NK-92 (cell line): ENCODE data around the gene BTBD19.
"Not testable (repeated sequence)": the region's sequence is repeated elsewhere in the genome, so short reads cannot be mapped to it uniquely, and the experiment has no call there.

ENCODE experiments used
- DNase-seq: peaks from one replicate; lab custom pipeline; 2025; ENCODE audit not compliant: unreplicated experiment; lab: John Stamatoyannopoulos, UW

Gene BTBD19

DNA sequence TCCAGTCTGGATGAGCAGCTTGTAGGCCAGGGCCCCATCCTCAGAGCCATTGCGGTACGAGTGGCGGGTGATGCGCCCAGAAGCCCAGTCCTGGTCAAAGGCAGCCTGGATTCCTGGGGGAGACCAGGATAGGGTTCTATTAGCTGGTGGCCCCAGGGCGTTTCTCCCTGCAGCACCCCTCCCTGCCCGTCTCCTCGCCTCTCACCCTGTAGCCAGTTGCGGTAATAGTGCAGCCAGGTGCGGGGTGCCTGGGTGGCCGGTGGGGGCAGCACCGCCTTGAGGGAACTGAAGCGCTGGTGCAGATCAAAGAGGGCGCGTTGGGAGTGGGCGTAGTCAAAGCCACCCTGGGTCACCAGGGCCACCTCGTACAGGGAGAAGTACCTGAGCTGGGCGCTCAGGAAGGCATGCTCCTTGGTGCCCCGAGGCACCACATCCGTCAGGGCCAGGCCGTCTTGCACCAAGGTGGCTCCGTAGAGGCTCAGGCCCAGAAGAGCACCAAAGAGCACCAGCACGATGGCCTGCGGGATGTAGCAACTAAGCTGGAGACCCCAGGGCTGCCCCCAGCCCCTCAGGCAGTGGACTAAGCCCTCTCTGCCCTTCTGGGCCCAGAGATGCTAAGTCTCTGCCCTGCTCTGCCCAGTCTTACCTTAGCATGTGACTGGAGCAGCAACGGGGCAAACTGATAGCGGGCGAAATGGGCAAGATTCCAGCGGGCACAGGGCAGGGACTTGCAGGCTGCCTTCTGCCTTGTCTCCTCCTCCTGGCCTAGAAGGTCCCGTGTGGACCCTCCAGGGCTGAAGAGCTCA, 19.1 kb downstream of the BTBD19 start:
- no peak for DNase-seq

DNA sequence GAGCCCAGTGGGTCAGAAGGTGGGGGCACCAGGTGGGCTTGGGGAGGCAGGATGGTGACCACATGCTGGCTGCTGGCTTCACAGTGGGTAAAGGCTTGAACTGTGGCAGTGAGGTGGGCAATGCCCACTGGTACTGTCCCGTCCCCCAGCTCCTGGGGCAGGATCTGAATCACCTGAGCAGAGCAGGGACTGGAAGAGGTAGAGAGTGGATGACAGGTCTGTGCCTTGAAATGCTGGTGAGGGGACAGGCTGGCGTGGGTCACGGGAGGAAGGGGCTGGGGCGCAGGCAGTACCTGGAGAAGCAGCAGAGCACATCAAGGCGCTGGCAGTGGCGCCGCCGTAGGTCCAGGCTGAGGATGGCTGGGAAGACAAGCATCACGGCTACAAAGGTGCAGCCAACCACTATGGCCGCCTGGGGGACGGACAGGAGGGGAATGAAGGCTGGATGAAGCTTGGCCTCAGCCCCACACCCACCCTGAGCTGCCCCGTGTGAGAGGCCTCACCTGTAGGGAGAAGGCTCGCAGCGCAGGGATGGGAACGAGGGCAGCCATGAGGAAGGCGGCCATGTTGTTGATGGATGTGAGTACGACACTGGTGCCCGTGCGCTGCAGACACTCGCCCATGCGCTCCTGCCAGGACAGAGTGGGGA, 19.8 kb downstream of the BTBD19 start:
- DNase-seq = no peak

DNA sequence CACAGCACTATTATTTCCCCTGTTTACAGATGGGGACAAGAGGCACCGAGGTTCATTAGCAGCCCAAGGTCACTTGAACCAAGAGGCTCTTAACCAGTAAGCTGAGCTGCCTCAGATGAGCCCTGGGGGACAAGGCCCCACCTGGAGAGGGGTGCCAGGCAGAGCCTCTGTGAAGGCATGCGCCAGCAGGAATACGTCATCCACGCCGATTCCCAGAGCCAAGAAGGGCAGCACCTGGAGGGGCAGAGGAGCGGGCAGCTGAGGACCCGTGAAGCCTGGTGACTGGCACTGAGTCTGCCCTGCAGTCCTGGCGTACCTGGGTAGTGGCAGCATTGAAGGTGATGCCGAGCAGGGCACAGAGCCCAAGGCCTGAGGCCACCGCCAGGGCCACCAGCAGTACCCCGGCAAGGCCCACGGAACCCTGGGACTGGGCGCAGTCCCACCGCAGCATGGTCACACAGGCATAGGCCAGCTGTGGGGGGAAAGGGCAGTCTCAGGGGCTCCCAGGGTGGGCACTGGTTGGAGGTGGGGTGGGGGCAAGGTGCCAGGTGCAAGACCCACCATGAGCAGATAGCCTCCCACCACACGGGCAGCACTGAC, 20.6 kb downstream of the BTBD19 start:
- DNase-seq = no peak

DNA sequence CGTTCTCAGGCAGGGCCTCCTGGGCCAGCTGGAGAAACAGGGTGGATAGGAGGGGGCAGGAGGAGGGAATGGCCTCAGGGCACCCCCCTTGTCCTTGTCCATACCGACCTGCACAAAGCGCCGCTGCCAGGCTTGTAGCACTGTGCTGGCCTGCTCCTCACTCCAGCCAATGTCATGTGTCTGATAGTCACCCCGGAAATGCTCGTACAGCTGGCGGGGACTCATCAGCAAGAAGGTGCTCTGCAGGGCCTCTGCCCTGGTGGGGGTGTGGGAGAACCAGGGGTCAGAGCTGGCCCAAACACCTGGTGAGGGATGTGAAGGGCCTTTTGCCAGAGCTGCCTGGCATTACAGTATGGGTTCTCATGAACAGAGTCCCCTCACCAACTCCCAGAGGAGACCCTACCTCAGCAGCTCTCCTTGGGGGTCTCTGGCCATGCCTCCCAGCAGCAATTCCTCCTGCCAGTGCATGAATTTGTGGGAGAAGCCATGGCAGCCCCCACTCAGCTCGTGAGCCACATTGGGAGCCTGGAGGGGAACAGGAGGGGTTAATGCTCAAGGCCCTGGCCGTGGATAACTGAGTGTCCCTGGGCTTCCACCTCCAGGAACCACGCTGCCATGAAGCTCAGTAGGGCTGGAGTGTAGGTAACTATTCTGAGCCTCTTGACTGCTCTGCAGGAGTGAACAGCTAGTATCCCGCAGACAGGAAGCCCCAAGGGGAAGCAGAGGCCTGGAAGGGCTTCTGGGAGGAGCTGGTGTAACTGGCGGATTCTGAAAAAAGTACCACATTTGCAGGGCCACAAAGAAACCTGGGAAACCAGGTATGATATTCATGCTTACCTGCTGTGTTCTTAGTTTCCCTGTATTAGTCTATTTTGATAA, 21.4 kb downstream of the BTBD19 start:
- no peak for DNase-seq

DNA sequence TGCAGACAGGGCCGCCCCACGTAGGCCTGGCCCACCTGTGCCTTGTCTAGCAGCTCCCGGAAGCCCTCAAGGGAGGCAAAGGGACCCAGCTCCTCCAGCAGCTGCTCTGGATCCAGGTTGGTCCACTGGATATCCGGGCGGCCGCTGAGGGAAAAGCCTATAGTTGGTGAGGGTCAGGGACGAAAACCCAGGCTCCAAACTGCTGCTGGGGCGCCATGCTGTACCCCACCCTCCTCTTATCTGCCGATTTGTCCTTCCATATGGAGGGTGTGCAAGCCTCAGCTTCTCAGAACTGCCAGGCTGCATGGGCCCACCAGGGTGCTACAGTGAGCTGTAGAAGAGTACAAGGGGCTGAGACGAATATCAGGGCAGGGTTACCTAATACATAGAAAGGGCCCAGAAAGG, 22.6 kb downstream of the BTBD19 start:
- DNase-seq = no peak

DNA sequence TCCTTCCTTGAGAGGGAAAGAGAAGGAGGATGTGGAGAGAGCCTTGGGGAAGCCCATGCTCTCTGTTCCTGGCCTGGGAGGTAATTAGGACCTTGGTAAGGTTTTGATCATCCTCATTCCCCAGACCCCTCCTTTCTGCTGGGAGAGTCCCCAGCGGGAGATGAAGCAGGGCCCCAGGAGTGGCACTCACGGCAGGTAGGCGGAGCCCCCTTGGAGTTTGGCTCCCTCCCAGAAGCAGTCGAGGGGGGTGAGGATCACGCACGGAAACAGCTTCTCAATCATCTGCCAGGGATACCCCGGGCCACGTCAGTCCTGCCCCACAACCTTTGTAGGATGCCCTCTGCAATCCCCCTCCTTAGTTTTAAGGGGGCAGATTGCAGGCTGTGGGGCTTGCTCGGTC, 23.2 kb downstream of the BTBD19 start:
- no peak for DNase-seq

DNA sequence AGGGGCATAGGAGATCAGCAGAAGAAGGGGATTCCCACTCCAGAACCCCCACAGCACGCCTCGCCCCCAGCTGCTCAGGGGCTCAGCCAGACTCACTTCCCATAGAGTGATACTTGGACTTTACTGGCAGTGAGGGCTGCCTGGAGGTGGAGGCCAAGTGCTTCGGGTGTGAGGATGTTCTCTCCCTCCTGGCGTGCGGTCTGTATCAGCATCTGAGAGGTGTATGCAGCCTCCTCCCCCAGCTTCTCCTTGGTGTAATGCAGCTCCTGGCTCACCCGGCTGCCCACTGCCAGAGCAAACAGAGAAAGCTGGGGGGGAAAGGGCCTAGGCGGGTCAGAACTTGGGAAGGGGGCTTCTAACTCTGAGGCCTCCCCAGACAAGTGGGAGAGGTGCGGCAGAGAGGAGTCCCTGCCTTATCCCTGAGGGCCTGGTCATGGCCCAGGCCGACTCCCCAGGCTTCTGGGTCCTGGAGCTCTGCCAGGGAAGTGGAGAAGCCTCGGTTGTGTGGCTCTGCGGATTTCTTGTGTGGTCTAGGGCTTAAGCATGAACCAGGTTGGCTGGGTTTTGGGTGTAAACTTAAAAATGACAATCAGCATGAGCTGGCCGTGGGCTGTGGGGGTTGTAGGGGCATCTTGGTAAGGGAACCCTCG, 23.9 kb downstream of the BTBD19 start:
- DNase-seq = no peak

DNA sequence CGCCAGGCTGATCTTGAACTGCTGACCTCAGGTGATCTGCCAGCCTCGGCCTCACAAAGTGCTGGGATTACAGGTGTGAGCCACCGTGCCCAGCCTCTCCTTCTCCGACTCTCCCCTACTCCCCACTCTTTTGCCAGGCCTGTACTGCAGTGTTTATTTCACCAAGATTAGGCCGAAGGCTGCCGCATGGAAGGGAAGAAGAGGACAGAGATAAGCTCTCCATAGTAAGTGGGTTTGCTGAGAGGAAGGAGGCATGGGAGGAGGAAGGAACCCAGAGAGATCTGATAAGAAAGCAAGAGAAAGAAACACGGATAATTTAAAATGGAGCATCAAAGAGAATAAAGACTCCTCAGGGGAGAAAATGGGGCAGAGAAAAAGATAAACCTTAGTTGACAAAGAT, 26.0 kb downstream of the BTBD19 start:
- no peak for DNase-seq

DNA sequence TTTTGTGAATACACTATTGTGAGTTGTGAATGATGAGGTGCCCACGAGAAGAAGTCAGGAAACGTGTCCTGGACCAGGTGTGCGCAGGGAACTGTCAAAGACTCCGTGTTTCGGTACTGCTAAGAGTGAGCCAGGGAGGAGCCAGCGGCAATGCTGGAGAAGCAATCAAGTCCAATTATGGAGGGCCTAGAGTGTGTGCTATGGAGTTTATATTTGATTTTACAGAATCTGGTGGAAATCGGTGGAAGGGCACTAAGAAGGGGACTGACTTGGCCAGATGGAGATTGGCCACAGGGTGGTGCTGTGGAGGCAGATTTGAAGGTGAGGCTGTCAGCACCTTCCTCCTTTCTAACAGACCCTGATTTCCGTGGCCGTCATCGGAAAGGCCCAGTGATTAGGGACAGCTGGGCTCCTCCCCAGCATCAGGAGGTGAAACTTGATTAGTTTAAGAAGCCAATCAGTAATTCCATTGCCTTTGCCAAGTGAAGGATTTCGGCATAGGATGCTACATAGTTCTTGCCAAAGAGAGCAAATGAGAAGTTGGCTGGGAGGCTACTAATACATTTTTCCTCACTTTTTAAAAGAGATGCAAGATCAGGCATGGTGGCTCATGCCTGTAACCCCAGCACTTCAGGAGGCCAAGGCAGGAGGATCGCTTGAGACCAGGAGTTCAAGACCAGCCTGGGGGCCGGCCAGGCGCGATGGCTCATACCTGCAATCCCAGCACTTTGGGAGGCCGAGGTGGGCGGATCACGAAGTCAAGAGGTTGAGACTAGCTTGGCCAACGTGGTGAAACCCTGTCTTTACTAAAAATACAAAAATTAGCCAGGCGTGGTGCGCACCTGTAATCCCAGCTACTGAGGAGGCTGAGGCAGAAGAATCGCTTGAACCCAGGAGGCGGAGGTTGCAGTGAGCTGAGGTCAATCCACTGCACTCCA, 27.7 kb downstream of the BTBD19 start:
- peak; percentile 17 for DNase-seq

DNA sequence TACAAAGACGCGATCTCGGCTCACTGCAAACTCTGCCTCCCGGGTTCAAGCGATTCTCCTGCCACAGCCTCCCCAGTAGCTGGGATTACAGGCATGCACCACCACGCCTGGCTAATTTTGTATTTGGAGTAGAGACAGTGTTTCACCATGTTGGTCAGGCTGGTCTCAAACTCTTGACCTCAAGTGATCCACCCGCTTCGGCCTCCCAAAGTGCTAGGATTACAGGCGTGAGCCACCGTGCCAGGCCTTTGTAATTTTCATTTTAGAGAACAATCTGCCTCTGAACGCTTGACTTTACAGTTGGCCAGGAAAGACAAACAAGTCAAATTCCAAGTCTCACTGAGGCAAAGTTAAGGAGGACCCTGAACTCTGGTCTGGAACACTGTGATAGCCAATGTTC, 30.0 kb downstream of the BTBD19 start:
- not testable (repeated sequence) for DNase-seq

DNA sequence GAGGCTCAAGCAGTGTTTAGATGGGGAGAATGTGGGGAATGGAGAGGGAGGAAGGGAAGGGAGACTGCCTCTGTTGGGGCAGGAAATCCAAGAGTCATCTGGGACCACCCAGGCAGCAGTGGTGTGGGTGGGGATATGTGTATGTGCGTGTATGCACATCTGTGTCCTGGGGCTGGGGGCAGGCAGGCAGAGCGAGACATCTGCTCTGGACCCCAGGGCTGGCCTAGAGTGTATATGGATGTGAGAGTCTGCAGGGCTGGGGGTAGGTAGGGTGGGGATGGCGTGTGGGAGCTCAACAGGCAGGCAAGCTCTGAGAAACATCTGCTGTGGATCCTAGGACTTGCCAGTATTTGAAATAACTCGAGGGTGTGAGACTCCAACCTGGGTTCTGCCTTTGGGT, 31.3 kb downstream of the BTBD19 start:
- DNase-seq = no peak

DNA sequence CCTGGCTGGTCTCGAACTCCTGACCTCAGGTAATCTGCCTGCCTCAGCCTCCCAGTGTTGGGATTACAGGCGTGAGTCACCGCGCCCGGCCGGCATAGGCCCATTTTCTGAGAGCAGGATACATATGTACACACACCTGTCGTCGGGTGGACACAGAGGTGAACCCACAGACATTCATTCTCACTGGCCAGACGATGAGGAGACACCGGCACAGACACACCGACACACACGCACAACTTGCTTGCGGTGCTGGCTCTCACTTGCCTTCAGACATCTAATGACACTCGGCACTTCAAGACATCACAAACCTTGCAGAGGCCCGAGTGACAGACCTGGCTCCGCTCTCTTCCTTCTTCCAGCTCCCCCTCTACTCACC, 34.2 kb downstream of the BTBD19 start:
- DNase-seq = no peak

DNA sequence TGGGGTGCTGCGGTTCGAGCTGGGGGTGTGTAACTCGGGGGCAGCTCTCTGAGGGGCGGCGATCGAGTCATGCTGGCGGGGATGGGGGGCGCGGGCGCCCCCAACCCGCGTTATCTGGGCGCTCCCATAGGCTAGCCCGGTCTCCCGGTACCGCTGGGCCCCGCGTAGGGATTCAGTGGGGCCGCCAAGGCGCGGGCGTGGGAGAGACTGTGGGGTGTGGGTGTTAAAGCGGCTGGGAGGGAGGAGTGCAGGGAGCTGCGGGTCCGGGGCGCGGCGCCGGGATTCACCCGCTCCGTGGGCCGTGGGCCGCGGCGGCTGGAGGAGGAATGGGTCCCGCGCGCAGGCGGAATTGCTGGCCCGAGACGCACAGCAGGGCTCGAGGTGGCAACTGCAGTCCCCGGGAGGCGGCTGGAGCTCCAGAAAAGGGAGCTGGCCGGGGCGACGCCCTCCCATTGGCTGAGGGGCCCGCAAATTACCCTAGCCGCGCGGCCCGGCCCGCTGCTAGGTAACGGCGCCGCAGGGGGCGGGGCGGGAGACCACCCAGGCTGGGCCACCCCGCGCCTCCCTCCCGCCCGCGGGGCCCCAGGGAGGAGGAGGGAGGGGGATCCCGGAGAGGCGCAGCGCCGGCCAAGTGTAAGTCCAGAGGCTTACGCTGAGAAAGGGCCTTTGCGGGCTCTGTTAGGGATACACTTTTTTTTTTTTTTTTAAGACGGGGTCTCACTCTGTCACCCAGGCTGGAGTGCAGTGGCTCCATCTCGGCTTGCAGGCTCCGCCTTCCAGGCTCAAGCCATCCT, 34.7 kb downstream of the BTBD19 start, which contains the start of gene PTCH2:
Gene PTCH2, minus strand, starts transcription at position 392 of the 794 bp plus-strand sequence. Its CDS starts 321 bp downstream, at position 71.
- DNase-seq = no peak

DNA sequence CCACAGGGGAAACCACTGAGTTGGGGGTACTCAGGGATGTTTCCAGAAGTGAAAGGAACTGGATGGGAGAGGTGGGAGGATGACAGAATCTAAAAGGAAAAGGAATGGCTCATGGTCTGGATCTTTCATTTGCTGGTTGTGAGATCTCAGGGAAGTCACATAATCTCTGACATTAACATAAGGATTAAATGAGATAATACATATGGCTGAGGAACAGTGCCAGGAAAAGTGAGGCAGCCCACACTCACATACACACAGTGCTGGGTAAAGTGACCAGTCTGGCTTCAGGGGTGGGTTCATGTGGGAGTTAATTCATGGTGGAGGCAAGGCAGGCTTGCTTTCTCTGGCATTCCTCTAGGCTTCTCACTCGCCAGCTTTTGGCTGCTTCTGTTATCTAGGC, 38.7 kb downstream of the BTBD19 start:
- no peak for DNase-seq

DNA sequence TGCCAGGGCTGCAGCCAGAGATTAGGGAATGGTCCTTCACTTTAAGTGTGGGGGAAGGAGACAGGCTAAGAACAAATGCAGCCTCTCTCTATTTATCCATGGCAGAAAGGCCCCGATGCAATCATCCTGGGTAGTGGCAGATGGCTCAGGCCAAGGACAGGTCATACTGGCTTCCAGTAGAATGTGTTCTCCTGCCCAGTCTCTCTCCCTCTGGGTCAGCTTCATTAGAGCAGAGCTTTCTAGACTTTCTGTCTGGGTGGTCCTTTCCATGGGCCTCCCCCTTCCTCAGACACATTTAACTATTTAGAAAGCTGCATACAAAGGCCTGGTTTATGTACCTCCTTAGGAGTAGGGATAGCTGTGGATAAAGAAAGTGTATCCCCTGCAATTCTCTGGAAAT, 39.5 kb downstream of the BTBD19 start:
- DNase-seq = no peak

DNA sequence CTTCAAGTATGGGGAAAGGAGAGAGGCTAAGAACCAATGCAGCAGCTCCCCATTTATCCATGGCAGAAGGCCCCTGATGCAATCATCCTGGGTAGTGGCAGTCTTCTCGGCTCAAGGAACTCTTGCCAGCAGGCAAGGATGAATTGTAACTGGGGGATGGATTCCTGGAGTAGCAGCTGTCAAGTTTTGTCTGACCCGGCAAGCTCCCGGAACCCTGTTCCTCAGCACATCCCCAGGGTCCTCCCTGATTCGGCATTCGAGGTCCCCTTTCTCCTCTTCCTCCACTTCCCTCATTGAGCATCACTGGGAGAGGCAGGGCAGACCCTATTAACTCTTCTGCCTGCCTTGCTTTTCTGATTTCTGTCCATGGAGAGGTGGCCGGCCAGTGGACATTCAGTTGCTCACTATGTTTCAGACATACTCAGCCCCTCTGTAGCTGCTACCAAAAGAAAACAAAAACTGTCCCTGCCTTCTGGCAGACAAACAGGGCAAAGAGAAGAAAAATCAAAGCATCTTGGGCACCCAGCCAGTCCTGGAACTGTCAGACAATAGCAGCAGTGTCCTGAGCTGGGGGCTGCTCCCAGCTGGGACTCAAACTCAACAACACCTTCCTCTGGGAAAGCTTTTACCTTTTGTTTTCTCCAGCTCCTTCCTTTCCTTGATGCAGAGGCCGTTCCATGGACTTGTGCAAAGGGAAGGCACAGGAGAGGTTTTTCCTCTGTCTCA, 40.3 kb downstream of the BTBD19 start:
- no peak for DNase-seq

DNA sequence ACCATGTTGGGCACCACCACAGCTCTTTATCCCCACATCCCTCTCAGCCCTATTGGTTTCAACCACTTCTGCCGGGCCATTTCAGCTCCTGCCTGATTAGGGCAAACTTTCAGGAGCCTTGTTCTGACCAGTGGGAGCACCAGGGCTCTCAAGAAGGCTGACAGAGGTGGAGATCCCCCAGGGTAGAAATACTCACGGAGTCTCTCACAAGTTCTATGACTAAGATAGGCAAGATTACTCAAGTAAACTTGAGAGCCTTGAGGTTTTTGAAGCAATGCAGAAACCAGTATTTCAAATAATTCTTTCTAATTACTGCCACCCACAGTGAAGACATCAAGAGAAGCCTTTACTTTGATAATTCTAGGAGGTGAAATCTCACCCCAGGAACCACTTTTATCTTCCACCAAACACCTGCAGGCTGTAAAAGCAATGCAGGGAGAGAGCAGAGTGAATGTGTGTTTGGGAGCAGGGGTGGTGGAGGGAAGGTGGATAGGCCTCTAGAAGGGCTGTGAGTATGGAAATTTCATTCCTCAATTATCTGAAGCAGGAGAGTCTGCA, 41.3 kb downstream of the BTBD19 start:
- no peak for DNase-seq

DNA sequence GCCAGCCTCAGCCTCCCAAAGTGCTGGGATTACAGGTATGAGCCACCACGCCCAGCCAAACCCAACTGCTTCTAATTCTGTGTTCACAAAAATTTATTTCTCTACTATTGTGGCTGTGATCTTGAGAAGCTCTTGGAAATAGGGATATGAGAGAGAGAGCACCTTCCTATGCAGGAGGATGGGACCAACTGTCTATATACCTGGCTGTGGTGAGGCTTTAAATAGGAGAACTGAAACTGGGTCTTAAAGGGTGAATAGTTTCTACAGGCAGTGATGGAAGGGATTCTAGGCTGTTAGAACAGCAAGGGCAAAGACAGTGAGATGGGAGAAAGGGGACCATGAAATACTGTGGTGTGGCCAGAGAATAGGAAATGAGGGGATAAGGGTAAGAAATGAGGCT, 43.0 kb downstream of the BTBD19 start:
- no peak for DNase-seq
